Measurements from ENCODE around the gene CPNE4. TPM values are rescaled to one million over a fixed set of nuclear protein-coding genes. Genes with fewer than 3 reads are reported as not detected.

CPNE4 gene
- total RNA-seq, 1 donor from 2014 or later = 16.1 TPM

- no peak overlapping the region for H3K4me3 Mint-ChIP-seq
- TF ChIP-seq CTCF (conservative IDR thresholded peaks at IDR 0.05) = no peak
- no peaks in the 10 kb centered on the region for H3K27me3 Mint-ChIP-seq (ENCODE audit: low read depth)
- no peak overlapping the region for H3K27ac Mint-ChIP-seq (ENCODE audit: unreplicated experiment)
- H3K9me3 Mint-ChIP-seq = peaks cover 6% of the 10 kb centered on the region
- no peak for DNase-seq (ENCODE audit: low read depth, low spot score)
- H3K4me1 Mint-ChIP-seq = peaks cover 4% of the 10 kb centered on the region
- peaks cover 9% of the 10 kb centered on the region for H3K36me3 Mint-ChIP-seq (ENCODE audit: low read depth)
These were observed 151.0 kb downstream of the CPNE4 start for GRCh38 chr3:131883711-131884407.

- Mint-ChIP-seq H3K27me3 (ENCODE audit: low read depth) (no peaks in the 10 kb centered on the region), H3K9me3 (peaks cover 6% of the 10 kb centered on the region), H3K4me1 (peaks cover 4% of the 10 kb centered on the region), H3K4me3 (no peak overlapping the region), H3K27ac (ENCODE audit: unreplicated experiment) (no peak overlapping the region), H3K36me3 (ENCODE audit: low read depth) (peaks cover 9% of the 10 kb centered on the region)
- no peak for DNase-seq (ENCODE audit: low read depth, low spot score)
- TF ChIP-seq CTCF (conservative IDR thresholded peaks at IDR 0.05) = no peak
These were observed 151.7 kb downstream of the CPNE4 start for GRCh38 chr3:131883086-131883485.

GRCh38 chr3:131881777-131882176 lies 153.0 kb downstream of the CPNE4 start:
- H3K4me1 Mint-ChIP-seq = peaks cover 4% of the 10 kb centered on the region
- H3K27ac Mint-ChIP-seq (ENCODE audit: unreplicated experiment) = no peak overlapping the region
- H3K27me3 Mint-ChIP-seq (ENCODE audit: low read depth) = no peaks in the 10 kb centered on the region
- no peak for TF ChIP-seq CTCF (conservative IDR thresholded peaks at IDR 0.05)
- no peak for DNase-seq (ENCODE audit: low read depth, low spot score)
- H3K4me3 Mint-ChIP-seq = no peak overlapping the region
- H3K9me3 Mint-ChIP-seq = no peaks in the 10 kb centered on the region
- H3K36me3 Mint-ChIP-seq (ENCODE audit: low read depth) = peaks cover 2% of the 10 kb centered on the region

GRCh38 chr3:131880948-131881347 lies 153.9 kb downstream of the CPNE4 start:
- TF ChIP-seq CTCF (conservative IDR thresholded peaks at IDR 0.05) = no peak
- Mint-ChIP-seq H3K27me3 (ENCODE audit: low read depth) (no peaks in the 10 kb centered on the region), H3K4me3 (no peak overlapping the region), H3K4me1 (peaks cover 4% of the 10 kb centered on the region), H3K36me3 (ENCODE audit: low read depth) (no peaks in the 10 kb centered on the region), H3K9me3 (no peaks in the 10 kb centered on the region), H3K27ac (ENCODE audit: unreplicated experiment) (no peak overlapping the region)
- DNase-seq (ENCODE audit: low read depth, low spot score) = no peak

- peaks cover 7% of the 10 kb centered on the region for H3K4me1 Mint-ChIP-seq
- no peak for DNase-seq (ENCODE audit: low read depth, low spot score)
- no peak overlapping the region for H3K4me3 Mint-ChIP-seq
- peaks cover 2% of the 10 kb centered on the region for H3K9me3 Mint-ChIP-seq
- peaks cover 5% of the 10 kb centered on the region for H3K36me3 Mint-ChIP-seq (ENCODE audit: low read depth)
- peaks cover 2% of the 10 kb centered on the region for H3K27me3 Mint-ChIP-seq (ENCODE audit: low read depth)
- no peak for TF ChIP-seq CTCF (conservative IDR thresholded peaks at IDR 0.05)
- no peak overlapping the region for H3K27ac Mint-ChIP-seq (ENCODE audit: unreplicated experiment)
These were observed 166.6 kb downstream of the CPNE4 start for GRCh38 chr3:131868203-131868602.

All from neural crest cell (in vitro differentiated cells).